Transverse colon (tissue), 4 donors: Measurements from ENCODE around the gene FAM174C. TPM values are rescaled to one million over a fixed set of nuclear protein-coding genes. Genes with fewer than 3 reads are reported as not detected.
"Not testable (repeated sequence)": the region's sequence is repeated elsewhere in the genome, so short reads cannot be mapped to it uniquely, and the experiment has no call there.

Experiments used
- DNase-seq: peaks from one replicate; pipeline ENCODE4 v3.0.0-alpha.2; 2019
- H3K27ac ChIP-seq, 4 donors: fragments of 200-600 bp; sonication (generic); 2 replicates each; pipeline ENCODE4 v1.5.1; 2016 to 2018; ENCODE audit warnings: inconsistent platforms in 4 of 4
- H3K27me3 ChIP-seq: fragments of 200-600 bp; sonication (generic); 2 replicates; pipeline ENCODE4 v1.5.1; 2017; ENCODE audit warnings: inconsistent platforms
- H3K36me3 ChIP-seq, 4 donors: fragments of 200-600 bp; sonication (generic); 2 replicates each; pipeline ENCODE4 v1.5.1; 2017 to 2019; ENCODE audit warnings: inconsistent platforms in 4 of 4
- H3K4me1 ChIP-seq, 4 donors: fragments of 200-600 bp; sonication (generic); 2 replicates each; pipeline ENCODE4 v1.5.1; 2017 to 2020; ENCODE audit warnings: inconsistent platforms in 4 of 4
- H3K4me3 ChIP-seq, 4 donors: fragments of 200-600 bp; sonication (generic); 1 replicate in 1 of 4; 2 replicates in 3 of 4; pipeline versions ENCODE4 v1.5.1 to v1.6.1; 2017 to 2019; ENCODE audit warnings: inconsistent platforms in 4 of 4
- H3K9me3 ChIP-seq, 2 donors: fragments of 200-600 bp; sonication (generic); 2 replicates each; pipeline ENCODE4 v1.5.1; 2017 to 2019; ENCODE audit warnings: inconsistent platforms in 2 of 2
- CTCF ChIP-seq, 5 experiments: fragments of 200-600 bp in 3 of 5; fragments of 450-650 bp in 2 of 5; sonication (generic) in 3 of 5; IDR thresholded peaks; 1 replicate in 2 of 5; 2 replicates in 3 of 5; pipeline ENCODE4 v1.5.1; 2016 to 2017; ENCODE audit warnings: antibody characterized with exemption in 5 of 5, inconsistent platforms in 3 of 5, mild to moderate bottlenecking in 2 of 5, moderate library complexity in 1 of 5
- EP300 ChIP-seq: sonication (generic); formaldehyde crosslinking; IDR thresholded peaks from one replicate; pipeline ENCODE4 v1.6.1; 2017; ENCODE audit warnings: antibody characterized with exemption, low read depth
- POLR2A ChIP-seq: fragments of 450-650 bp; IDR thresholded peaks from one replicate; pipeline ENCODE4 v1.6.1; 2016; ENCODE audit warnings: antibody characterized with exemption, mild to moderate bottlenecking, moderate library complexity
- POLR2AphosphoS5 ChIP-seq, 3 donors: sonication (generic); formaldehyde crosslinking; IDR thresholded peaks; one replicate each; pipeline ENCODE4 v1.6.1; 2016; ENCODE audit warnings: antibody characterized with exemption in 3 of 3
- WGBS, 2 donors: methylation state at CpG; one replicate each; pipeline ENCODE4 v1.1.5; 2018; ENCODE audit warnings: low coverage in 1 of 2; 5-methylcytosine and 5-hydroxymethylcytosine counted together
- in situ Hi-C, 4 donors: fragments of 200-750 bp; cut with MboI; loops; one replicate each; pipeline versions ENCODE4 v1.15.0 to v1.15.1; 2017; ENCODE audit warnings: low sequenced_read_pairs in 3 of 4, low pct_ligation_motif_present in 1 of 4, low pct_unique_long_range_greater_than_20kb in 1 of 4
- intact Hi-C: fragments of 100-400 bp; cut with DNase I; formaldehyde crosslinking; loops from one replicate; pipeline ENCODE4 v1.15.1; 2023; ENCODE audit warnings: low total_unique reads
- total RNA-seq, 4 donors: library from RNA; depleted of rRNA; stranded (reverse); fragments of >200 nt; gene quantifications; one replicate each; pipeline ENCODE4 v1.1.0, GENCODE V29; 2016

Gene FAM174C
- total RNA-seq, 4 donors from 2014 or later = 72.5 to 116 (median 99.0) TPM

DNA sequence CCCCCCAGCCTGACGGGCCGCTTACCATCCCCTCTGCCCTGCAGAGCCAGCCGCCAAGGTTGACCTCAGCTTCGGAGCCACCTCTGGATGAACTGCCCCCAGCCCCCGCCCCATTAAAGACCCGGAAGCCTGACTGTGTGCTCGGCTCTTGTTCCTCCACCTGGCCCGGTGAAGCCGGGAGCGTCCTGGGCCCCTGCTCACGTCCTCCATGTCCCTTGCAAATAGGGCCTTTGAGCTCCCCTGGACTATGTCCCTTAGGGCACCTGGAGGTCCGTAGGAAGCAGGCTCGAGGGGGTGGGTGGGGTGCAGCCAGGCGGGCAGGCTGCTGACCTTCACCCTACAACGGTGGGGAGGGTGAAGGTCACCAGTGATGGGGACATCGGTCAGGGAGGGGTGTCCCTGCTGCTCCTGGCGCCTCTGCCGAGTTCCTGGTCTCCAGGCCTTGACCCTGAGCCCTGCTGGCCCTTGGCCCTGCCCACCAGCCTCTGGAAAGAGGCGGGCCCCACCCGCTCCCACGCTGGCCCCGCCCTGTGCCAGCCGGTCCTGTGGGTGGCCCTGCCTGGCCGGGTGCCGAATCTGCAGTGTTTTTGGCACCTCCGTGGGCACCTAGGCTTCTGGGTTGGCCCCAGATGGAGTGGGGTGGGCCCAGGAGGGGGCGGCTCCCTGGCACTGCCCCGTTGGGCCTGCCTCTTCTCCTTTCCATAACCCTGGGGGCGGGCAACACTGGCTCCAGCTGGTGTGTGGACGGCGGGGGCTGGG, 30.5 kb upstream of the FAM174C start:
- no peaks in the 10 kb centered on the region for H3K9me3 ChIP-seq
- no peaks in the 10 kb centered on the region for H3K27me3 ChIP-seq
- intact Hi-C loops (loop anchor here (1.0 to 10.0 kb wide), 3 partner anchors 22 to 220 kb away; partner anchors contain the start of genes CNN2, GPX4, RNU6-2 and TMEM259), in situ Hi-C loops (no loop called here)
- H3K4me3 ChIP-seq = peak overlapping the region in 1 of 4 donors; percentile 86
- peak; percentile 85 for DNase-seq
- TF ChIP-seq POLR2AphosphoS5 (IDR thresholded peaks at IDR 0.05) = peak in 2 of 3 donors; percentile 44 to 67
- TF ChIP-seq POLR2A = peak; percentile 37
- TF ChIP-seq EP300 = peak; percentile 38
- TF ChIP-seq CTCF (IDR thresholded peaks at IDR 0.05) = peak in 2 of 5 experiments; percentile 1 to 2
- H3K27ac ChIP-seq = peak overlapping the region; percentile 98 to 99 (median 98)
- 29% methylated on average over 14 of the region's 31 CpGs; no CpG with 5 or more reads in 1 of the 2 donors for WGBS, 2 donors
- H3K4me1 ChIP-seq = peaks cover 62 to 71% (median 67%) of the 10 kb centered on the region in 4 donors
- no peaks in the 10 kb centered on the region for H3K36me3 ChIP-seq

GRCh38 chr19:1245494-1246264, 29.7 kb upstream of the FAM174C start:
- 63 to 70% methylated on average over 2 to 22 of the region's 26 CpGs for WGBS, 2 donors
- peaks cover 59 to 65% (median 63%) of the 10 kb centered on the region in 4 donors for H3K4me1 ChIP-seq
- DNase-seq = peak; percentile 88
- H3K36me3 ChIP-seq = no peaks in the 10 kb centered on the region
- in situ Hi-C loops = no loop called here
- H3K4me3 ChIP-seq = peak overlapping the region in 1 of 4 donors; percentile 86
- H3K27me3 ChIP-seq = no peaks in the 10 kb centered on the region
- H3K9me3 ChIP-seq = no peaks in the 10 kb centered on the region
- TF ChIP-seq POLR2A = peak; percentile 67
- TF ChIP-seq CTCF (IDR thresholded peaks at IDR 0.05) = no peak
- peak; percentile 98 for TF ChIP-seq EP300
- TF ChIP-seq POLR2AphosphoS5 (IDR thresholded peaks at IDR 0.05) = peak; percentile 58 to 94 (median 87)
- H3K27ac ChIP-seq = peak overlapping the region; percentile 98 to 99 (median 98)
- intact Hi-C loops = loop anchor here (10.0 kb wide), 2 partner anchors 141 to 221 kb away; partner anchors contain the start of genes CNN2, GPX4, RNU6-2 and TMEM259

DNA sequence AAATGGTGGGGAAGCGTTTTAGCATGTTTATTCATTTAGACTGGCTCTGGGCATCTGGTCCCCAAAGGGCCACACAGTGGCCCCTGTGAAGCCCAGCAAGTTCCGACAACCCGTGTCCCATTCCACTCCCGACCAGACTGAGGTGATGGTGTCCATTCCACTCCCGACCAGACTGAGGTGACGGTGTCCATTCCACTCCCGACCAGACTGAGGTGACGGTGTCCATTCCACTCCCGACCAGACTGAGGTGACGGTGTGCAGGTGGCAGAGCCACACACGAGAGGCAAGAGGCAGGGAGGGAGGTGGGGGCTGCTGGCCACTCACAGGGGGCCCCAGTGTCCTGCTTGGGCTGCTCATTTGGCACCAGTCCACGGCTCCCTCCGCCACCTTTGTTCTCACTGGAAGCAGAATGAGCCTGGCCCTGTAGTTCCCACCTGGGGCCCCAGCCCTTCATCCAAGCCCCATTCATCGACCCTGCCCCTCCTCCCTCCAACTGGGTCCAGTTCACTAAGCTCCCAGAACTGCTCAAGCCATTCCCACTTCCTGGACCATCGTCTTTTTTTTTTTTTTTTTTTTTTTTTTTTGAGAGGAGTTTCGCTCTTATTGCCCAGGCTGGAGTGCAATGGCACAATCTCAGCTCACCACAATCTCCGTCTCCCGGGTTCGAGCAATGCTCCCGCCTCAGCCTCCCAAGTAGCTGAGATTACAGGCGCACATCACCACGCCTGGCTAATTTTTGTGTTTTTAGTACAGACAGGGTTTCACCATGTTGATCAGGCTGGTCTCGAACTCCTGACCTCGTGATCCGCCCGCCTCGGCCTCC, 28.9 kb upstream of the FAM174C start:
- H3K36me3 ChIP-seq, H3K9me3 ChIP-seq, H3K27me3 ChIP-seq, in situ Hi-C loops, H3K4me3 ChIP-seq: not testable (repeated sequence)
- peak overlapping the region; percentile 98 to 99 (median 98) for H3K27ac ChIP-seq
- whole genome bisulfite sequencing, 2 donors = 66 to 89% methylated on average over 12 to 26 of the region's 27 CpGs
- intact Hi-C loops = loop anchor here (10.0 kb wide), 2 partner anchors 142 to 222 kb away; partner anchors contain the start of genes CNN2, GPX4, RNU6-2 and TMEM259
- H3K4me1 ChIP-seq = peaks cover 52 to 59% (median 57%) of the 10 kb centered on the region in 4 donors
- peak; percentile 48 for DNase-seq

DNA sequence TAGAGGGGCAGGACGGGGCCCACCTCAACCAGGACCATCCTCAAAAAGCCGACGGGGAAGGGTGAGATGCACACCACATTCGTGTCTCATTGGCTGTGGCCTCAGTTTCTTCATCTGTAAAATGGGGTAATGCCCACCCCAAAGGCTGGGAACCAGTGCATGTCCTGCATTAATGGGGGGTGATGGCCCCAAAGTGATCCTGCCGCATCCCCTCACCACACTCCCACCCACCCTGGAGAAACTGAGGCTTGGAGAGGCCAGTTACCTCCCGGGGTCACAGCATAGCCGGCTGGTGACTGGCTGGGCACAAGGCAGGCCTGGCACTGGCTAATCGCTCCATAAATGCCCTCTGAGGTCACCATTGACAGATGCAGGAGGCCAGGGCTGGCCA, 27.6 kb upstream of the FAM174C start:
- intact Hi-C loops = loop anchor here (10.0 kb wide), 2 partner anchors 143 to 223 kb away; partner anchors contain the start of genes CNN2, GPX4, RNU6-2 and TMEM259
- H3K27ac ChIP-seq = peak overlapping the region; percentile 98 to 99 (median 98)
- peak overlapping the region in 3 of 4 donors; percentile 74 to 91 (median 80) for H3K4me3 ChIP-seq
- H3K27me3 ChIP-seq = no peaks in the 10 kb centered on the region
- in situ Hi-C loops = no loop called here
- H3K36me3 ChIP-seq = no peaks in the 10 kb centered on the region
- TF ChIP-seq POLR2AphosphoS5 (IDR thresholded peaks at IDR 0.05) (peak in 2 of 3 donors; percentile 17 to 59), POLR2A (no peak)
- WGBS, 2 donors = 40 to 61% methylated on average over 1 to 7 of the region's 8 CpGs
- peaks cover 46 to 64% (median 62%) of the 10 kb centered on the region in 4 donors for H3K4me1 ChIP-seq
- DNase-seq = no peak
- no peaks in the 10 kb centered on the region for H3K9me3 ChIP-seq
